ENCODE results near the gene DPP4.

DPP4 gene

GRCh38 chr2:162106746-162107145, 32.7 kb upstream of the DPP4 start:
- H3K4me1 ChIP-seq (ENCODE audit: control insufficient read depth in 2 of 2, insufficient read depth in 2 of 2, low read length in 2 of 2), result peaks cover 0 to 4% of the 10 kb centered on the region in 2 donors
- no peak overlapping the region for H3K4me3 ChIP-seq (ENCODE audit: low read length in 2 of 2)
- H3K9ac ChIP-seq (ENCODE audit: low read depth in 1 of 2, low read length in 2 of 2), result no peak overlapping the region
- no peak overlapping the region for H3K27ac ChIP-seq (ENCODE audit: low read depth in 2 of 2, low read length in 2 of 2)
- H3K36me3 ChIP-seq (ENCODE audit: control insufficient read depth in 2 of 2, insufficient read depth in 2 of 2, low read length in 2 of 2), result no peaks in the 10 kb centered on the region
- no peaks in the 10 kb centered on the region for H3K9me3 ChIP-seq (ENCODE audit: control insufficient read depth in 2 of 2, low read length in 2 of 2)
- H3K27me3 ChIP-seq (ENCODE audit: control insufficient read depth in 2 of 2, insufficient read depth in 2 of 2, low read length in 2 of 2), result no peaks in the 10 kb centered on the region

- Histone ChIP-seq H3K36me3 (ENCODE audit: control insufficient read depth in 2 of 2, insufficient read depth in 2 of 2, low read length in 2 of 2) (no peaks in the 10 kb centered on the region), H3K9me3 (ENCODE audit: control insufficient read depth in 2 of 2, low read length in 2 of 2) (no peaks in the 10 kb centered on the region), H3K27ac (ENCODE audit: low read depth in 2 of 2, low read length in 2 of 2) (no peak overlapping the region)
These were observed 32.1 kb upstream of the DPP4 start for GRCh38 chr2:162106146-162106551.

GRCh38 chr2:162103443-162104009, 29.5 kb upstream of the DPP4 start:
- no peak overlapping the region for H3K27ac ChIP-seq (ENCODE audit: low read depth in 2 of 2, low read length in 2 of 2)
- no peaks in the 10 kb centered on the region for H3K36me3 ChIP-seq (ENCODE audit: control insufficient read depth in 2 of 2, insufficient read depth in 2 of 2, low read length in 2 of 2)
- H3K4me3 ChIP-seq (ENCODE audit: low read length in 2 of 2), result no peak overlapping the region
- peaks cover 0 to 4% of the 10 kb centered on the region in 2 donors for H3K4me1 ChIP-seq (ENCODE audit: control insufficient read depth in 2 of 2, insufficient read depth in 2 of 2, low read length in 2 of 2)
- no peaks in the 10 kb centered on the region for H3K9me3 ChIP-seq (ENCODE audit: control insufficient read depth in 2 of 2, low read length in 2 of 2)
- no peak overlapping the region for H3K9ac ChIP-seq (ENCODE audit: low read depth in 1 of 2, low read length in 2 of 2)
- no peaks in the 10 kb centered on the region for H3K27me3 ChIP-seq (ENCODE audit: control insufficient read depth in 2 of 2, insufficient read depth in 2 of 2, low read length in 2 of 2)

More at GRCh38 chr2:162106146-162106551, 32.1 kb upstream of the DPP4 start:
- Histone ChIP-seq H3K9ac (ENCODE audit: low read depth in 1 of 2, low read length in 2 of 2) (no peak overlapping the region), H3K4me1 (ENCODE audit: control insufficient read depth in 2 of 2, insufficient read depth in 2 of 2, low read length in 2 of 2) (peaks cover 0 to 4% of the 10 kb centered on the region in 2 donors), H3K27me3 (ENCODE audit: control insufficient read depth in 2 of 2, insufficient read depth in 2 of 2, low read length in 2 of 2) (no peaks in the 10 kb centered on the region), H3K4me3 (ENCODE audit: low read length in 2 of 2) (no peak overlapping the region)

GRCh38 chr2:162100579-162100978, 26.6 kb upstream of the DPP4 start:
- Histone ChIP-seq H3K27me3 (ENCODE audit: control insufficient read depth in 2 of 2, insufficient read depth in 2 of 2, low read length in 2 of 2) (no peaks in the 10 kb centered on the region), H3K4me3 (ENCODE audit: low read length in 2 of 2) (no peak overlapping the region), H3K36me3 (ENCODE audit: control insufficient read depth in 2 of 2, insufficient read depth in 2 of 2, low read length in 2 of 2) (no peaks in the 10 kb centered on the region), H3K9ac (ENCODE audit: low read depth in 1 of 2, low read length in 2 of 2) (no peak overlapping the region), H3K9me3 (ENCODE audit: control insufficient read depth in 2 of 2, low read length in 2 of 2) (no peaks in the 10 kb centered on the region), H3K4me1 (ENCODE audit: control insufficient read depth in 2 of 2, insufficient read depth in 2 of 2, low read length in 2 of 2) (no peaks in the 10 kb centered on the region), H3K27ac (ENCODE audit: low read depth in 2 of 2, low read length in 2 of 2) (no peak overlapping the region)

- H3K4me1 ChIP-seq (ENCODE audit: control insufficient read depth in 2 of 2, insufficient read depth in 2 of 2, low read length in 2 of 2), result no peaks in the 10 kb centered on the region
These were observed 25.8 kb upstream of the DPP4 start for GRCh38 chr2:162099836-162100235.

GRCh38 chr2:162092658-162093556, 18.9 kb upstream of the DPP4 start:
- H3K9ac ChIP-seq (ENCODE audit: low read depth in 1 of 2, low read length in 2 of 2), result no peak overlapping the region
- no peaks in the 10 kb centered on the region for H3K9me3 ChIP-seq (ENCODE audit: control insufficient read depth in 2 of 2, low read length in 2 of 2)
- no peaks in the 10 kb centered on the region for H3K36me3 ChIP-seq (ENCODE audit: control insufficient read depth in 2 of 2, insufficient read depth in 2 of 2, low read length in 2 of 2)
- no peak overlapping the region for H3K27ac ChIP-seq (ENCODE audit: low read depth in 2 of 2, low read length in 2 of 2)
- H3K4me3 ChIP-seq (ENCODE audit: low read length in 2 of 2), result no peak overlapping the region
- H3K27me3 ChIP-seq (ENCODE audit: control insufficient read depth in 2 of 2, insufficient read depth in 2 of 2, low read length in 2 of 2), result no peaks in the 10 kb centered on the region
- H3K4me1 ChIP-seq (ENCODE audit: control insufficient read depth in 2 of 2, insufficient read depth in 2 of 2, low read length in 2 of 2), result peaks cover 14 to 22% of the 10 kb centered on the region in 2 donors

More at GRCh38 chr2:162099836-162100235, 25.8 kb upstream of the DPP4 start:
- no peaks in the 10 kb centered on the region for H3K36me3 ChIP-seq (ENCODE audit: control insufficient read depth in 2 of 2, insufficient read depth in 2 of 2, low read length in 2 of 2)
- no peak overlapping the region for H3K27ac ChIP-seq (ENCODE audit: low read depth in 2 of 2, low read length in 2 of 2)
- no peaks in the 10 kb centered on the region for H3K27me3 ChIP-seq (ENCODE audit: control insufficient read depth in 2 of 2, insufficient read depth in 2 of 2, low read length in 2 of 2)
- no peak overlapping the region for H3K4me3 ChIP-seq (ENCODE audit: low read length in 2 of 2)
- no peaks in the 10 kb centered on the region for H3K9me3 ChIP-seq (ENCODE audit: control insufficient read depth in 2 of 2, low read length in 2 of 2)
- no peak overlapping the region for H3K9ac ChIP-seq (ENCODE audit: low read depth in 1 of 2, low read length in 2 of 2)

GRCh38 chr2:162092008-162092390, 18.0 kb upstream of the DPP4 start:
- Histone ChIP-seq H3K4me3 (ENCODE audit: low read length in 2 of 2) (no peak overlapping the region), H3K27me3 (ENCODE audit: control insufficient read depth in 2 of 2, insufficient read depth in 2 of 2, low read length in 2 of 2) (no peaks in the 10 kb centered on the region), H3K4me1 (ENCODE audit: control insufficient read depth in 2 of 2, insufficient read depth in 2 of 2, low read length in 2 of 2) (peaks cover 14 to 22% of the 10 kb centered on the region in 2 donors), H3K27ac (ENCODE audit: low read depth in 2 of 2, low read length in 2 of 2) (no peak overlapping the region), H3K9me3 (ENCODE audit: control insufficient read depth in 2 of 2, low read length in 2 of 2) (no peaks in the 10 kb centered on the region), H3K36me3 (ENCODE audit: control insufficient read depth in 2 of 2, insufficient read depth in 2 of 2, low read length in 2 of 2) (no peaks in the 10 kb centered on the region), H3K9ac (ENCODE audit: low read depth in 1 of 2, low read length in 2 of 2) (no peak overlapping the region)

GRCh38 chr2:162091325-162092007, 17.5 kb upstream of the DPP4 start:
- no peaks in the 10 kb centered on the region for H3K9me3 ChIP-seq (ENCODE audit: control insufficient read depth in 2 of 2, low read length in 2 of 2)
- H3K4me3 ChIP-seq (ENCODE audit: low read length in 2 of 2), result no peak overlapping the region
- no peaks in the 10 kb centered on the region for H3K36me3 ChIP-seq (ENCODE audit: control insufficient read depth in 2 of 2, insufficient read depth in 2 of 2, low read length in 2 of 2)
- peak overlapping the region; percentile 57 to 62 for H3K27ac ChIP-seq (ENCODE audit: low read depth in 2 of 2, low read length in 2 of 2)
- no peak overlapping the region for H3K9ac ChIP-seq (ENCODE audit: low read depth in 1 of 2, low read length in 2 of 2)
- H3K27me3 ChIP-seq (ENCODE audit: control insufficient read depth in 2 of 2, insufficient read depth in 2 of 2, low read length in 2 of 2), result no peaks in the 10 kb centered on the region
- peaks cover 14 to 22% of the 10 kb centered on the region in 2 donors for H3K4me1 ChIP-seq (ENCODE audit: control insufficient read depth in 2 of 2, insufficient read depth in 2 of 2, low read length in 2 of 2)

- H3K27ac ChIP-seq (ENCODE audit: low read depth in 2 of 2, low read length in 2 of 2), result peak overlapping the region in 1 of 2 donors; percentile 52
- H3K4me1 ChIP-seq (ENCODE audit: control insufficient read depth in 2 of 2, insufficient read depth in 2 of 2, low read length in 2 of 2), result peaks cover 14 to 22% of the 10 kb centered on the region in 2 donors
- H3K36me3 ChIP-seq (ENCODE audit: control insufficient read depth in 2 of 2, insufficient read depth in 2 of 2, low read length in 2 of 2), result no peaks in the 10 kb centered on the region
- H3K27me3 ChIP-seq (ENCODE audit: control insufficient read depth in 2 of 2, insufficient read depth in 2 of 2, low read length in 2 of 2), result no peaks in the 10 kb centered on the region
- no peak overlapping the region for H3K9ac ChIP-seq (ENCODE audit: low read depth in 1 of 2, low read length in 2 of 2)
- no peaks in the 10 kb centered on the region for H3K9me3 ChIP-seq (ENCODE audit: control insufficient read depth in 2 of 2, low read length in 2 of 2)
- H3K4me3 ChIP-seq (ENCODE audit: low read length in 2 of 2), result no peak overlapping the region
These were observed 16.1 kb upstream of the DPP4 start for GRCh38 chr2:162090109-162090508.

- H3K4me3 ChIP-seq (ENCODE audit: low read length in 2 of 2), result no peak overlapping the region
- no peaks in the 10 kb centered on the region for H3K27me3 ChIP-seq (ENCODE audit: control insufficient read depth in 2 of 2, insufficient read depth in 2 of 2, low read length in 2 of 2)
- H3K4me1 ChIP-seq (ENCODE audit: control insufficient read depth in 2 of 2, insufficient read depth in 2 of 2, low read length in 2 of 2), result peaks cover 14 to 25% of the 10 kb centered on the region in 2 donors
- no peak overlapping the region for H3K27ac ChIP-seq (ENCODE audit: low read depth in 2 of 2, low read length in 2 of 2)
- no peak overlapping the region for H3K9ac ChIP-seq (ENCODE audit: low read depth in 1 of 2, low read length in 2 of 2)
- H3K36me3 ChIP-seq (ENCODE audit: control insufficient read depth in 2 of 2, insufficient read depth in 2 of 2, low read length in 2 of 2), result no peaks in the 10 kb centered on the region
- H3K9me3 ChIP-seq (ENCODE audit: control insufficient read depth in 2 of 2, low read length in 2 of 2), result no peaks in the 10 kb centered on the region
These were observed 12.9 kb upstream of the DPP4 start for GRCh38 chr2:162086904-162087303.
